Tibial artery (tissue), 4 donors: ENCODE results near the gene RAP2A.

Experiments
- DNase-seq, 2 donors: peaks; one replicate each; pipeline ENCODE4 v3.0.0-alpha.2; 2019
- H3K27ac ChIP-seq, 2 donors: fragments of 200-600 bp; sonication (generic) in 1 of 2; 1 replicate in 1 of 2; 2 replicates in 1 of 2; pipeline ENCODE4 v1.5.1; 2018 to 2019; ENCODE audit warnings: mild to moderate bottlenecking in 1 of 2
- H3K27me3 ChIP-seq, 2 donors: fragments of 200-600 bp; sonication (generic) in 1 of 2; one replicate each; pipeline versions ENCODE4 v1.5.1 to v1.6.0; 2016 to 2019
- H3K36me3 ChIP-seq, 3 donors: fragments of 200-600 bp; sonication (generic) in 2 of 3; one replicate each; pipeline ENCODE4 v1.5.1; 2016 to 2019; ENCODE audit warnings: mild to moderate bottlenecking in 2 of 3
- H3K4me1 ChIP-seq, 4 donors: fragments of 200-600 bp; sonication (generic) in 2 of 4; 1 replicate in 3 of 4; 2 replicates in 1 of 4; pipeline ENCODE4 v1.5.1; 2016 to 2019
- H3K4me3 ChIP-seq, 2 donors: fragments of 200-600 bp; sonication (generic) in 1 of 2; 1 replicate in 1 of 2; 2 replicates in 1 of 2; pipeline ENCODE4 v1.5.1; 2018 to 2019; ENCODE audit warnings: mild to moderate bottlenecking in 2 of 2
- H3K9me3 ChIP-seq, 3 donors: fragments of 200-600 bp; sonication (generic) in 1 of 3; one replicate each; pipeline ENCODE4 v1.5.1; 2016 to 2019
- intact Hi-C: fragments of 100-400 bp; cut with DNase I; formaldehyde crosslinking; loops from one replicate; pipeline ENCODE4 v1.15.0; 2023; ENCODE audit warnings: low total_unique reads
- TF ChIP-seq, protein P1 (sequence below), 2 experiments: fragments of 200-600 bp in 1 of 2; fragments of 450-650 bp in 1 of 2; IDR thresholded peaks; one replicate each; pipeline ENCODE4 v1.5.1; 2017 to 2019; ENCODE audit warnings: antibody characterized with exemption in 2 of 2, mild to moderate bottlenecking in 1 of 2, moderate library complexity in 1 of 2

RAP2A gene

DNA sequence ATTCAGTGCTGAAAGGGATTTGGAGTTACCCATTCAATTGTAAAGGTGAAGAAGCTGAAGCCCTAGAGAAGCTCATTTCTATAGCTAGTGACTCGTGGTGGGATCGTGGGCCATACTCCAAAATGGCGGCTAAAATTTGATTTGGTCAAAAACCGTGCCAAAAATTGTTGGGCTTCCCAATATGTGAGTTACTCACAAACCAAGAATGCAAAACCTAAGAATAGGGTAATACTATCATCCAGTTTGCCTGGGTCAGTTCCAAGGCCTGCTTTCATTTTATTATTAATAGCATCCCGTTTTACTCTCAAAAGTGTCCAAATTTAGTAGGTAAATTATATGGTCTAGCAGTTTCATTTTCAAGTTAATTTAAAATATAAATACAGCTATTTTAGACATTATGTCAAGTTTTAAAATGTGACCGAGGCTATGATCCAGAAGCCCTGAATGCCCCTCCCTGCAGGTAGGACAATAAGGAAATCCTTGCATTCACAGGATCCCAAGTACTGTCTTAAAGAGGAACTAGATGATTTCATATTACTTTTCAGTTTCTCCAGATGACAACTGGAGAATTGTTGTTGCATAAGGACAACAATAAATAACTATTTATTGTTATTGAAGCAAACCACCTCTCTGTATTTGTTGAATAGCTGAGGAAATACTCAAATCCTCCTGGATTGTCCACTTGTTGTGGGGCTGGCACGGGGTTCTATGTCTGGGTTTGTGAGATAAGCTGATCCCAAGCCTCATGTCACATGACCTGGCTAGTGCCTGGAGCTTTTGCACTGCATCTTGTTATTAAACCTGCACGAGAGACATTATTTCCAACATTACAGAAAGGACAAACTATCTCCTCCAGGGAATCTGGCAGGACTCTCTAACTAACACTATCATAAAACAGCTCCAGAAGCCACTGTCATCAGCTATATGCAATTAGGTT is 11.6 kb upstream of the RAP2A start:
- H3K9me3 ChIP-seq: no peaks in the 10 kb centered on the region
- peaks cover 0 to 18% (median 11%) of the 10 kb centered on the region in 4 donors for H3K4me1 ChIP-seq
- H3K36me3 ChIP-seq: no peaks in the 10 kb centered on the region
- intact Hi-C loops: no loop called here
- TF ChIP-seq, protein P1, sequence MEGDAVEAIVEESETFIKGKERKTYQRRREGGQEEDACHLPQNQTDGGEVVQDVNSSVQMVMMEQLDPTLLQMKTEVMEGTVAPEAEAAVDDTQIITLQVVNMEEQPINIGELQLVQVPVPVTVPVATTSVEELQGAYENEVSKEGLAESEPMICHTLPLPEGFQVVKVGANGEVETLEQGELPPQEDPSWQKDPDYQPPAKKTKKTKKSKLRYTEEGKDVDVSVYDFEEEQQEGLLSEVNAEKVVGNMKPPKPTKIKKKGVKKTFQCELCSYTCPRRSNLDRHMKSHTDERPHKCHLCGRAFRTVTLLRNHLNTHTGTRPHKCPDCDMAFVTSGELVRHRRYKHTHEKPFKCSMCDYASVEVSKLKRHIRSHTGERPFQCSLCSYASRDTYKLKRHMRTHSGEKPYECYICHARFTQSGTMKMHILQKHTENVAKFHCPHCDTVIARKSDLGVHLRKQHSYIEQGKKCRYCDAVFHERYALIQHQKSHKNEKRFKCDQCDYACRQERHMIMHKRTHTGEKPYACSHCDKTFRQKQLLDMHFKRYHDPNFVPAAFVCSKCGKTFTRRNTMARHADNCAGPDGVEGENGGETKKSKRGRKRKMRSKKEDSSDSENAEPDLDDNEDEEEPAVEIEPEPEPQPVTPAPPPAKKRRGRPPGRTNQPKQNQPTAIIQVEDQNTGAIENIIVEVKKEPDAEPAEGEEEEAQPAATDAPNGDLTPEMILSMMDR (IDR thresholded peaks at IDR 0.05): no peak
- no peak overlapping the region for H3K27ac ChIP-seq
- H3K4me3 ChIP-seq: no peak overlapping the region
- no peak for DNase-seq
- no peaks in the 10 kb centered on the region for H3K27me3 ChIP-seq

DNA sequence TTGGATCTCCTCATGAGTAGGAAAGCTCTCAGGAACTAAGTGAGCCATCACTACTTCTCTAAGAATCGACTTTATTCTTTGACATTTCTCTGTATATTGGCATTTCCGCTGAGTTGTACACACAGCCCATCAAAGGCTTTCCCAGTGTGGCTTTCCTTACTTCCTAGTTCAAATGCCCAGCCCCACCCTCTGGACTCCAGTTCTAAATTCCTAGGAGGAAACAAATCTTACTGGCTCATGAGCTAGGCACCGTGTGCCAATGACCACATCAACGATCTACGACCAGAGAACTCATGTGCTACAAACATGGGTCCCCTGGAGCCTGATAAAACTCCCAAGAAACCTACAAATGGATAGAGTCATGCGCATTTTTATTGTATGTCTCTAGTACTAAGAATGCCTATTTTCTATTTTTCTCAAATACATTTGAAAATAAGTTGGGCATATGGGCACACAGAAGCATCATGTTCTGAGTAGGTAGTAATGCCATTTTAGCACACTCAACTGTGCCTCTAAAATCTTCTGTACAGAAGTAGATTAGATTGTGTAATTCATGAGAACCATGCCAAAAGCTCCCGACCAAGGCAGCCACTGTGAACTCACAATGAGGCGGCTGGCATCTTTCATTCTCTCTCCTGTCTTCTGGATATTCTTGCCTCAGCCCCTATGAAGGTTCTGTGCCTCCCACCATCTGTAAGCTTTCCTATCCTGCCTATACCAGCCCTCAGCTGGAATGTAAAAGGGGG is 10.5 kb upstream of the RAP2A start:
- DNase-seq: no peak
- Histone ChIP-seq H3K9me3 (no peaks in the 10 kb centered on the region), H3K4me1 (peaks cover 0 to 18% (median 11%) of the 10 kb centered on the region in 4 donors), H3K27ac (peak overlapping the region in 1 of 2 donors; percentile 51), H3K36me3 (no peaks in the 10 kb centered on the region), H3K27me3 (no peaks in the 10 kb centered on the region), H3K4me3 (peak overlapping the region in 1 of 2 donors; percentile 10)
- TF ChIP-seq, protein P1 (IDR thresholded peaks at IDR 0.05): no peak
- intact Hi-C loops: no loop called here

DNA sequence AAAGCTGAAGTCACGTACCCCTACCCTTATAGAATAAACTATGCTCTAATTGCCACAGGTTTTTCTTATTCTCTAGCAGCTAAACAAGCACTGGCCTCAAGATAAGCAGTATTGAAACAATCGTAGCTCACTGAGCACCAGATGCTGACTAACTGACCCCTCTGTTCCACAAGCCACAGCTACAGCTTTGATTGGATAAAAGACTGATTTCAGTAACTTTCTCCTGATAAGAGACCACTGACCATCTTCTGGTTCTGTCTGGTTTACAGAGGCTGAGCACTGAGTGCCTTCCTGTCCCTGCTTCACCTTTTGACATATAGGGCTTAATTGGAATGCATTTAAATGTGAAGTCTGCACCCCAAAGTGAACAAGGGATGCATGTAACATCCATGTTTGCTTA is 8.4 kb upstream of the RAP2A start:
- DNase-seq: no peak

DNA sequence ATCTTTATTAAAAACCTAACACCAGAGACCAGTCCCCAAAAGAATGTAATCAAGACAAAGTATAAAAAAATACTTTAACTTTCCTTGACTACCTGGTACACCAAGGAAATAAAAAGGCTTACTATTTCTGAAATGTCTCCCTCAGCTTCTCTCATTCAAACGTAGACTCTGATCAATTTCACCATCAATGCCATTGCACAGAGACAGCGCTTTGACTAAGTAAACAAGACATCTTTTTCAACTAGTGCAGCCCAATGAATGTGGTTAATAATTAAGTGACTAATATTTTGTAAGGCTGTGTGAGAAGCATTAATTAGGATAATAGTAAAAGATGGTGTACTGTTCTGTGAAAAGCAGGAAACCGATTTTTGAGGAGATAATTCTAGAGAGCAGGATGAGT is 7.3 kb upstream of the RAP2A start:
- intact Hi-C loops: no loop called here
- no peak overlapping the region for H3K27ac ChIP-seq
- TF ChIP-seq, protein P1 (IDR thresholded peaks at IDR 0.05): no peak

More for the DNA sequence above, 8.4 kb upstream of the RAP2A start:
- no peaks in the 10 kb centered on the region for H3K9me3 ChIP-seq
- TF ChIP-seq, protein P1 (IDR thresholded peaks at IDR 0.05): no peak
- H3K27me3 ChIP-seq: no peaks in the 10 kb centered on the region
- peaks cover 0 to 18% (median 11%) of the 10 kb centered on the region in 4 donors for H3K4me1 ChIP-seq
- no peaks in the 10 kb centered on the region for H3K36me3 ChIP-seq
- no peak overlapping the region for H3K27ac ChIP-seq
- intact Hi-C loops: no loop called here
- no peak overlapping the region for H3K4me3 ChIP-seq

DNA sequence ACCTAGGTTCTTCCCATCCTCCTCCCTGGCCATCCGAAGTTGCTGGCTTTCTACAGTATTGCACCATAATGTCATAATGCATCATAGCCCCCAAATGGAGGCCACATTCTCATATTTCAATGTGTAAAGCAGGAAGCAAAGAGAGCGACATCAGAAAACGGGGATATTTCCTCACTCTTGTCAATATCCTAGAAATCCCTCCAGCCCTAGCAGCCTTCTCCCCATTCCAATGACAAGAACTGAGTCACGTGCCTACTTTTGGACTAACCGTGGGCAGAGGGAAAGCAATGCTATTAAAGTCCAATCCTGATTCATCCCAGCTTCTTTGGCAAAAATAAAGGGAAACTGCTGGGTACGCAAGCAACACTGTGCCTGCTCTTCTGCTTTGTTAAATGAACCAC is 4.3 kb upstream of the RAP2A start:
- intact Hi-C loops: loop anchor here (5.0 kb wide), 1 partner anchor 548 kb away; no protein-coding TSS in a partner anchor
- H3K4me1 ChIP-seq: no peaks in the 10 kb centered on the region
- H3K27ac ChIP-seq: peak overlapping the region in 1 of 2 donors; percentile 13
- TF ChIP-seq, protein P1 (IDR thresholded peaks at IDR 0.05): no peak
- H3K4me3 ChIP-seq: peak overlapping the region in 1 of 2 donors; percentile 5
- H3K27me3 ChIP-seq: no peaks in the 10 kb centered on the region
- H3K9me3 ChIP-seq: no peaks in the 10 kb centered on the region
- no peaks in the 10 kb centered on the region for H3K36me3 ChIP-seq
- peak in 1 of 2 donors; percentile 27 for DNase-seq

More for the DNA sequence above, 7.3 kb upstream of the RAP2A start:
- Histone ChIP-seq H3K9me3 (no peaks in the 10 kb centered on the region), H3K36me3 (no peaks in the 10 kb centered on the region), H3K27me3 (no peaks in the 10 kb centered on the region), H3K4me1 (peaks cover 0 to 18% (median 11%) of the 10 kb centered on the region in 4 donors), H3K4me3 (no peak overlapping the region)
- DNase-seq: no peak
